Thoracic aorta (tissue), 2 donors: Measurements from ENCODE around the gene RTBDN. TPM values are rescaled to one million over a fixed set of nuclear protein-coding genes. Genes with fewer than 3 reads are reported as not detected.

Experiments used
- ATAC-seq: fragments of 150-250 bp; one replicate; pipeline ENCODE4 v1.8.0; 2017; ENCODE audit warnings: low read depth; ENCODE audit not compliant: insufficient number of reproducible peaks, low FRiP score
- DNase-seq: peaks from one replicate; pipeline ENCODE4 v3.0.0-alpha.2; 2020; ENCODE audit warnings: low spot score
- H3K27ac ChIP-seq, 2 donors: fragments of 200-600 bp; sonication (generic); 1 replicate in 1 of 2; 2 replicates in 1 of 2; pipeline ENCODE4 v1.5.1; 2016; ENCODE audit warnings: mild to moderate bottlenecking in 2 of 2, moderate library complexity in 2 of 2
- H3K27me3 ChIP-seq: fragments of 200-600 bp; sonication (generic); replicated peaks from 2 replicates; pipeline ENCODE4 v1.6.0; 2016; ENCODE audit warnings: mild to moderate bottlenecking; ENCODE audit not compliant: insufficient read depth
- H3K36me3 ChIP-seq: fragments of 200-600 bp; sonication (generic); one replicate; pipeline ENCODE4 v1.5.1; 2016
- H3K4me1 ChIP-seq, 2 donors: fragments of 200-600 bp; sonication (generic); 1 replicate in 1 of 2; 2 replicates in 1 of 2; pipeline versions ENCODE4 v1.5.1 to v1.6.0; 2016; ENCODE audit warnings: low read depth in 2 of 2, mild to moderate bottlenecking in 1 of 2; ENCODE audit not compliant: control insufficient read depth in 1 of 2
- H3K4me3 ChIP-seq: fragments of 200-600 bp; sonication (generic); 2 replicates; pipeline ENCODE4 v1.5.1; 2016; ENCODE audit warnings: mild to moderate bottlenecking
- H3K9me3 ChIP-seq: fragments of 200-600 bp; sonication (generic); 2 replicates; pipeline ENCODE4 v1.5.1; 2016
- CTCF ChIP-seq: fragments of 200-600 bp; sonication (generic); IDR thresholded peaks from one replicate; pipeline ENCODE4 v1.5.1; 2019; ENCODE audit warnings: antibody characterized with exemption
- total RNA-seq, 2 donors: library from RNA; depleted of rRNA; stranded (reverse); fragments of >200 nt; gene quantifications; one replicate each; pipeline versions ENCODE4 v1.1.0 to v1.2.3, GENCODE V29; 2016

RTBDN gene
- total RNA-seq, 2 donors from 2014 or later, result not detected

GRCh38 chr19:12782424-12783290, 51.7 kb downstream of the RTBDN start:
- peak; percentile 20 for TF ChIP-seq CTCF
- peak overlapping the region; percentile 76 for H3K4me3 ChIP-seq
- ATAC-seq, result no peak
- peaks cover 45 to 81% of the 10 kb centered on the region in 2 donors for H3K4me1 ChIP-seq
- no peaks in the 10 kb centered on the region for H3K27me3 ChIP-seq
- no peaks in the 10 kb centered on the region for H3K9me3 ChIP-seq
- H3K27ac ChIP-seq, result peak overlapping the region; percentile 99 to 100
- H3K36me3 ChIP-seq, result no peaks in the 10 kb centered on the region
- DNase-seq, result no peak

GRCh38 chr19:12782174-12782423, 52.3 kb downstream of the RTBDN start:
- ATAC-seq (no peak), DNase-seq (no peak)
- Histone ChIP-seq H3K27me3 (no peaks in the 10 kb centered on the region), H3K36me3 (no peaks in the 10 kb centered on the region), H3K4me1 (peaks cover 42 to 79% of the 10 kb centered on the region in 2 donors), H3K9me3 (no peaks in the 10 kb centered on the region), H3K4me3 (peak overlapping the region; percentile 76), H3K27ac (peak overlapping the region; percentile 99 to 100)
- TF ChIP-seq CTCF, result no peak

GRCh38 chr19:12779162-12779993, 55.0 kb downstream of the RTBDN start:
- no peak for TF ChIP-seq CTCF
- peak overlapping the region; percentile 94 to 95 for H3K27ac ChIP-seq
- DNase-seq (no peak), ATAC-seq (no peak)
- H3K27me3 ChIP-seq, result no peaks in the 10 kb centered on the region
- H3K36me3 ChIP-seq, result no peaks in the 10 kb centered on the region
- peak overlapping the region; percentile 85 for H3K4me3 ChIP-seq
- H3K4me1 ChIP-seq, result peaks cover 24 to 61% of the 10 kb centered on the region in 2 donors
- no peaks in the 10 kb centered on the region for H3K9me3 ChIP-seq

GRCh38 chr19:12778905-12779161, 55.5 kb downstream of the RTBDN start:
- peaks cover 23 to 61% of the 10 kb centered on the region in 2 donors for H3K4me1 ChIP-seq

More at GRCh38 chr19:12778905-12779161, 55.5 kb downstream of the RTBDN start:
- no peak for TF ChIP-seq CTCF
- Histone ChIP-seq H3K9me3 (no peaks in the 10 kb centered on the region), H3K4me3 (peak overlapping the region; percentile 85), H3K36me3 (no peaks in the 10 kb centered on the region), H3K27ac (peak overlapping the region; percentile 94 to 95), H3K27me3 (no peaks in the 10 kb centered on the region)
- DNase-seq, result no peak
- ATAC-seq, result no peak
